ENCODE results near the gene LAMA3.

Gene LAMA3

GRCh38 chr18:23809415-23809814, 120.2 kb downstream of the LAMA3 start:
- DNase-seq (ENCODE audit: extremely low spot score, insufficient read length, low read depth) (no peak), FAIRE-seq (no peak)

GRCh38 chr18:23810396-23810795, 121.1 kb downstream of the LAMA3 start:
- FAIRE-seq (peak; percentile 67), DNase-seq (ENCODE audit: extremely low spot score, insufficient read length, low read depth) (peak; percentile 12)

GRCh38 chr18:23811176-23811575, 121.9 kb downstream of the LAMA3 start:
- DNase-seq (ENCODE audit: extremely low spot score, insufficient read length, low read depth) (no peak), FAIRE-seq (no peak)

- DNase-seq (ENCODE audit: extremely low spot score, insufficient read length, low read depth) (no peak), FAIRE-seq (peak; percentile 76)
Observed at GRCh38 chr18:23812546-23813440, 123.5 kb downstream of the LAMA3 start.

GRCh38 chr18:23814991-23815614, 125.8 kb downstream of the LAMA3 start:
- no peak for DNase-seq (ENCODE audit: extremely low spot score, insufficient read length, low read depth)
- no peak for FAIRE-seq

- FAIRE-seq: no peak
Observed at GRCh38 chr18:23816021-23816420, 126.8 kb downstream of the LAMA3 start.

GRCh38 chr18:23816740-23817139, 127.5 kb downstream of the LAMA3 start:
- FAIRE-seq (no peak), DNase-seq (ENCODE audit: extremely low spot score, insufficient read length, low read depth) (no peak)

More at GRCh38 chr18:23816021-23816420, 126.8 kb downstream of the LAMA3 start:
- DNase-seq (ENCODE audit: extremely low spot score, insufficient read length, low read depth): no peak

GRCh38 chr18:23819001-23819400, 129.7 kb downstream of the LAMA3 start:
- no peak for FAIRE-seq

GRCh38 chr18:23822590-23823385, 133.5 kb downstream of the LAMA3 start:
- FAIRE-seq (no peak), DNase-seq (ENCODE audit: extremely low spot score, insufficient read length, low read depth) (no peak)

More at GRCh38 chr18:23819001-23819400, 129.7 kb downstream of the LAMA3 start:
- DNase-seq (ENCODE audit: extremely low spot score, insufficient read length, low read depth): no peak

- DNase-seq (ENCODE audit: extremely low spot score, insufficient read length, low read depth) (no peak), FAIRE-seq (no peak)
Observed at GRCh38 chr18:23824240-23824639, 135.0 kb downstream of the LAMA3 start.

GRCh38 chr18:23824669-23825068, 135.4 kb downstream of the LAMA3 start:
- no peak for FAIRE-seq

GRCh38 chr18:23825496-23825895, 136.2 kb downstream of the LAMA3 start:
- FAIRE-seq (no peak), DNase-seq (ENCODE audit: extremely low spot score, insufficient read length, low read depth) (no peak)

More at GRCh38 chr18:23824669-23825068, 135.4 kb downstream of the LAMA3 start:
- DNase-seq (ENCODE audit: extremely low spot score, insufficient read length, low read depth): no peak

- peak; percentile 55 for FAIRE-seq
Observed at GRCh38 chr18:23825978-23826405, 136.7 kb downstream of the LAMA3 start.

GRCh38 chr18:23826850-23827620, 137.8 kb downstream of the LAMA3 start:
- DNase-seq (ENCODE audit: extremely low spot score, insufficient read length, low read depth) (no peak), FAIRE-seq (no peak)

More at GRCh38 chr18:23825978-23826405, 136.7 kb downstream of the LAMA3 start:
- DNase-seq (ENCODE audit: extremely low spot score, insufficient read length, low read depth): no peak

GRCh38 chr18:23827681-23828080, 138.4 kb downstream of the LAMA3 start:
- DNase-seq (ENCODE audit: extremely low spot score, insufficient read length, low read depth) (no peak), FAIRE-seq (no peak)

GRCh38 chr18:23828426-23828825, 139.2 kb downstream of the LAMA3 start:
- peak; percentile 94 for FAIRE-seq
- DNase-seq (ENCODE audit: extremely low spot score, insufficient read length, low read depth): peak; percentile 23

GRCh38 chr18:23832911-23833310, 143.7 kb downstream of the LAMA3 start:
- no peak for DNase-seq (ENCODE audit: extremely low spot score, insufficient read length, low read depth)
- no peak for FAIRE-seq

- no peak for FAIRE-seq
- DNase-seq (ENCODE audit: extremely low spot score, insufficient read length, low read depth): no peak
Observed at GRCh38 chr18:23833714-23834113, 144.5 kb downstream of the LAMA3 start.

- no peak for DNase-seq (ENCODE audit: extremely low spot score, insufficient read length, low read depth)
- FAIRE-seq: no peak
Observed at GRCh38 chr18:23835091-23835490, 145.8 kb downstream of the LAMA3 start.

GRCh38 chr18:23835506-23835905, 146.3 kb downstream of the LAMA3 start:
- FAIRE-seq (no peak), DNase-seq (ENCODE audit: extremely low spot score, insufficient read length, low read depth) (no peak)

Measured in GM18507 (cell line).